Epidermal melanocyte (primary cell): ENCODE data around the gene TCF7L2.

Experiments used
- DNase-seq: peaks from one replicate; pipeline ENCODE4 v3.0.0; 2011; ENCODE audit warnings: low spot score; ENCODE audit not compliant: insufficient read length

Gene TCF7L2

GRCh38 chr10:112964482-112964881, 14.4 kb downstream of the TCF7L2 start:
- no peak for DNase-seq

DNA sequence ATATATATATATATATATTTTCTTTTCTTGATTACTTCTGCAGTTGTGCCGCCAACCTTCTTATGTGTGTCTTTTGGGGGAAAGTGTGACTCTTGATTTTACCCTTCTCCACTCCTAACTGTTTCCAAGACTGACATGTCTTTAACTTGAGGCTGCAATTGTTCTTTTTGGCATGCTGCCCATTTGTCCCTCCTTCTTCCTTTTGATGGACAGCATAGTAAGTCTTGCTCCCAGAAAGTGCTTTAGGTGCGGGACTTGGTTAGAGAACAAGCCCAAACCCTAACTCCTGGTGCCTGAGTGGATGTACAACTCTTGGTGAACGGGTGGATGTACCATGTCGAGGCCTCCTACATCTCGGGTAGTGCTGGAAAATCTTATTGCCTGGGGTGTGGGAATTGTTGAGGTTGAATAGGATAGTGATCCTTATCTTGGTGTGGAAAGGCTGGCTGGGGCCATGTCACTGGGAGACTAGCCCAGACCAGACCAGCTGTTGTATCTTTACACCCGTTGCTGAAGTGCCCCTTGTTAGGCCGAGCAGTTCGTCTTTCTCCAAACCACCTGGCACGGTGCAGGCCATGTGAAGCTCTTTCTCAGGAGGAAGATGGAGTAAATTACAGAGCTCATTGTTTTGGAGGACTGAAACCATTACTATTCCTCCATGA, 16.3 kb downstream of the TCF7L2 start:
- DNase-seq = no peak

DNA sequence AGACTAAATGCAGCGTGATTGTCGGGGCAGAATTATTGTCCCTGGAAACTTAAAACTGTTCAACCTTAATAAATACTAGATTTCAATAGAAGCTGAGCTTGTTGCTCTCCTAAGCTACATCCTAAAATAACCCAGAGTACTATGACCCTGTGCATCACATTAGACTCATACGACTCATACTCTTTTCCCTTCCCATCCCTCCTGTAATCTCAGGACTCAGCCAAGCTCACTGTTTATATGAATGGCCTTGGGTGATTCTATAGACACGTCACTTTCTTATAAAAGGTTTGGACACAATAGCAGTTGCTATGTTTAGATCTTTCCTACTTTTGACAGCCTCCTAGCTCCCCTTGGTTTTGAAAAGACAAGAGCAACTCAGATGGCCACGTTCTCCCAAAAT, 17.2 kb downstream of the TCF7L2 start:
- no peak for DNase-seq

GRCh38 chr10:112969131-112969530, 19.1 kb downstream of the TCF7L2 start:
- DNase-seq = no peak

GRCh38 chr10:112969542-112969941, 19.5 kb downstream of the TCF7L2 start:
- no peak for DNase-seq

DNA sequence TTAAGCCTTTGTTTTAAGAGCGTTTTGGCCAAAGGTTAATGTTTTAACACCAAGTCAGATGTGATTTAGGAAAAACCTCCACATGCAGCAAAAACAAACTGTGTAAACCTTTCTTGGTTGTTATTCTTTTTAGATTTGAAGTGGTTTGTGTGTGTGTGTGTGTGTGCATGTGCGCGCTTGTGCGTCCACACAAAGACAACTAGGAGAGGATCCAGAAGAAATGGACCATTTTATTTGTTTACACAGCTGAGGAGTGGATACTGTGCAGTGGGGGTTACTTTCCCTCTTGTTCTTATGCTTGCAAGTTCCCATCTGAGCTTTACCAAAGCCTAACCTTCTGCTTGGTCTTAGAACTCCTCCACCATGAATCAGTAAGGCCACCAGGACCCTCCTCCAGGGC, 20.0 kb downstream of the TCF7L2 start:
- no peak for DNase-seq

DNA sequence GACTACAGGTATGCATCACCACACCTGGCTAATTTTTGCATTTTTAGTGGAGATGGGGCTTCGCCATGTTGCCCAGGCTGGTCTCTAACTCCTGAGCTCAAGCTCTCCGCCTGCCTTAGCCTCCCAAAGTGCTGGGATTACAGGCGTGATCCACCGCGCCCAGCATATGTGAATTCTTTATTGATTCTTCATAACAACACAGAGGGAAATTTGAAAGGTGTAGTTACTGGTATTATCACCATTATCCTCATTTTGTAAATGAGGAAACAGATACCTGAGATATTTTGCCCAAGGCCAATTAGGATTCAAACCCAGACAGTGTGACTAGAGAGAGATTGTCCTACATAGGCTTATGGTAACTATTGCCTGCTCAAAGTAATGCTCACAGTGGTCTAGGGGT, 22.6 kb downstream of the TCF7L2 start:
- DNase-seq = no peak

GRCh38 chr10:112973046-112973445, 23.0 kb downstream of the TCF7L2 start:
- no peak for DNase-seq

GRCh38 chr10:112973805-112974204, 23.8 kb downstream of the TCF7L2 start:
- DNase-seq = no peak

GRCh38 chr10:112977426-112977898, 27.4 kb downstream of the TCF7L2 start:
- DNase-seq = no peak

DNA sequence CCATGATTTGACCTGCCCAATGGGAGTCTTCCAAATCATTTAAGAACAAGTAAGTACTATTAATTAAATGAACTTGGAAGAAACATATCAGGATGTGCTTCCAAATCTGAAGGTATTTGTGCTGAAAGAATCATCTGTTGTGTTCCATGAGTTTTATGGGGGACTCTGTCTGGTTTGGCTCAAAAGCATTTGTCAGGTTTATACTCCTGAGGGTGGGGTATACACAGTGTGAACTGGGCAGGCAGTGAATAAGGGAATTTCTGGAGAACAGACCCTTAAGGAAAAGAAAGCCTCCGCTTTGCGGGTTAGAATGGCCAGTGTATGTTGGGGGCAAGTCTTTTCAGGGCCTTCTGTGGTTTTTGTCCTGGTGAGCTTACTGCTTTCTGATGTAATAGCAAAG, 29.9 kb downstream of the TCF7L2 start:
- DNase-seq = no peak

- no peak for DNase-seq
Measured at GRCh38 chr10:112980937-112981336, 30.9 kb downstream of the TCF7L2 start.

DNA sequence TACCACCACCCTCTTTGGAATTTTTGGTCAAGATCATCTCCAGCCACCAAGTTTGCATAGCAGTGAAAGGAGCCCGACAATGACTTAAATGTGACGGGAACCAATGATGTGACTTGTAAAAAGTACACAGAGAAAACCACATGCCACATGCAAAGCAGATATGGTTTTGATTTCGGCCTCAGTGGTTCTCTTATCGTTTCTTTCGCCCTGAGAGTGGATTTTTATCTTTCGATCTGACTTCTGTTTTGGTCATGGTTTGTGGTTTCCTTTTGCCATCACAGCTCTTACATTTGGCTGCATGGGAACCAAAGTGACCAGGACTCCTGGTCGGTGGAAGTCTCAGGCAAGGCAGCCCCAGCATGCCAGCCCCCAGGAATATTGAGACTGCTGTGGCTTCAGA, 31.5 kb downstream of the TCF7L2 start:
- DNase-seq = no peak

DNA sequence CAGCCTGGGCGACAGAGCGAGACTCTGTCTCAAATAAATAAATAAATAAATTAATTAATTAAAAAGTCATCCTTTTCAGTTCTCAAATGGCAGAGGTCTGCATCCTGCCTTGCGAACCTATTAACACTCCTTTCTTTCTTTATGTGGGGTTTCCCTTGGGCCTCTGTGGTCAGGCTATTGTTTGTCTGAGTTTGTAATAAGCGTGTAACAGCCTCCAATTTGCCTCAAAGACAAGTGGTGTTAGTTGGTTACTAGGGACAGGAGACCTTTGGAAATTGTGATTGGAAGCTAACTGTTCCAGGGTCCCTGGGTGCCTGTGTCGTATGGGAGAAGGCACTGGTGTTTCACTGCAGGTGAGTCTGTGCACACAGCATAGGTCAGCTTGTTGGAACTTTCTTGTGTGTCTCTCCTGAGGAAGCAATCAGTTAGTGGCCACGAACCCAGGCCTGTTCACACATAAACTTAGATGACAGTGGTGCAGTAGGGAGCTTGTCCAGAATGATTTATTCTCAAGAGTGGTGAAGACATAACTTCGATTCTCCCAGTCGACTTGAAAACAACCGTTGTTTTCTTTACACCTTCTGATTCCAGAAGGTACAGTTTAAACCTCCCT, 33.5 kb downstream of the TCF7L2 start:
- DNase-seq = no peak

GRCh38 chr10:112984756-112985155, 34.7 kb downstream of the TCF7L2 start:
- DNase-seq = no peak

DNA sequence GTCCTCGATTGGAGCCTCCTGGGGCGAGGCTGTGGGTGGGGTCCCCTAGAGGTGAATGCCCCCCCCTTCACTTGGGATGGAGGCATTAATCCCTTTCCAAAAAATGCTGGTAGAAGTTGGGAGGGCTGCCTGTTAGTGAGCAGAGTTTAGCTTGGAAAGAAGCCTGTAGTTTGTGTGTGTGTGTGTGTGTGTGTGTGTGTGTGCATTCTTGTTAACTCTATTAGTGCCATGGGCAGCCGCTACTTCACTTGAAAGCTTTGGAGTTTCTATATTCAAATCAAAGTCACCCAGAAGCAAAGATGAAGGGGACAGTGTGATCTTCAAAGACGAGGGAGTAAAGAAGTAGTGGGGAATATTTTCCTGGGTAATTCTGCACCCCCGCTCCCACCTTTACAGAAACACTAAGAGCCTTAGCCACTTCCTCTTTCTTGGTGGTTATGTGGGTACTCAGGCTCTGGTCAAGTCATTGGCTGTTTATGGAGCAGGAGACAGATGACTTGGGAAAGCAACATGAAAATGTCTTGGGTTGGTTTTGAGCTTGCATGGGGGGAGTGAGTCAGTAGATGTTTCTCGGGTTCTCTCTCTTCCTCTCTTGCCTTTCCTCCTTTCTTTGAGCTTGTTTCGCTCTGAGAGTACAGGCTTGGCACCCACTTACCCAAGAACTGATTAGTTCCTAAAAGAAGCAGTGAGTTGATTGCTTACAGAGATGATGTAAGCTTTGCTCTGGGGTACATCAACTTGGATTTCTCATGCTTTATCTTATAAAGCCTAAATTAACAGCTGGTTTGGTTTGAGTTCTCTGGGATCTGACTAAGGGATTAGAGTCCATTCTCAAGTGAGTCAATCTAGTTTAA, 35.9 kb downstream of the TCF7L2 start:
- no peak for DNase-seq

DNA sequence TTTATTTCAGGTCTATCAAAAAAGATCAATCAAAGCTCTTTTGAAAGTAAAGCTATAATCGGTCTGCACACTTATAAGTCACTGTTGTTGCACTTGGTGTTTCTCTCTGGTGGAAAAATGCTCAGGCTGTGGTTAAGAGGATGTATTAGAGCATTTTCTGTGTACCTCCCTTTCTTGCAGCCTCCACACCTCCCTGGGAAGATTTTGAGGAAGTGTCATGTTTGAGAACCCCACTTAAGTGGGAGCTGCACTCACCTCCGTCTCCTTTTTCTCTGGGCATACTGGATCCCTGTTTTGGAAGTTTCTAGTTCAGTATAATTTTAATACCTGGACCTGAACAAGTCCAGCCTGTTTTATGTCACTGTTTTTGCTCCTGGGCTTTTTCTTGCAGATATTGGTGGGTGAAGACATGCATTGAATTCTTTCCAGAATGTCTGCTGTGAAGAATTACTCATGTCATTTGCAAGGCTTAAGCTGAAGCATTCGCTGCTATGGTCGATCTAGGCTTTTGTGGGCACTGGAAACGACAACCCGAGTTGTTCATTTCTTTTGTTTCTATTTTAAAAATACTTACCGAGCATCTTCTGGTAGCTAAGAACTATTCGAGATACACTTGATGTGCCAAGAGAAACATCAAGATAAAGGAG, 36.6 kb downstream of the TCF7L2 start:
- no peak for DNase-seq

DNA sequence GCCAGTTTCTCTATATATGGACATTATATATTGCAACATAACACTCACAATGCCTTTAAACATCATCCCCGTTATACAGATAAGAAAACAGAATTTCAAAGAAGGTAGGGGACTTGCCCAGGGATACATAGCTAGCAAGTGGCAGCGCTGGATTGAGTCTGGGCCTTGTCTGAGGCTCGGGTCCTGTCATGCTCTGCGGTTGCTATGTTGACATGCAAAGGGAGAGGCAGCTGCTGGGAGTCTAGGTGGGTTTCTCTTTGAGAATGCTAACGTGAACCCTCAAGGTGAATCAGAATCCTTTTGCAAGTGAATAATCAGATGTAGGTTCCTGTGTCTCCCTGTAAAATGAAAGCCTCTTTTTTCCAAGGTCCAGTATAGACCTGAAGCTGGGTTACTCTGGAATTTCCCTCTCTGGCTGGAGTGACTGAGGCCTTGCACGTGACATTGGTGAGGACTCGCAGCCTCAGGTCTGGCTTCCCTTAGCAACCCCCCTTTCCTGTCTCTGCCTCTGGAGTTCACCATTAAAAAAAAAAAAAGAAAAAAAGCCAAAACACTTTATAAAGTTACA, 38.9 kb downstream of the TCF7L2 start:
- no peak for DNase-seq

GRCh38 chr10:112989826-112990225, 39.8 kb downstream of the TCF7L2 start:
- no peak for DNase-seq

DNA sequence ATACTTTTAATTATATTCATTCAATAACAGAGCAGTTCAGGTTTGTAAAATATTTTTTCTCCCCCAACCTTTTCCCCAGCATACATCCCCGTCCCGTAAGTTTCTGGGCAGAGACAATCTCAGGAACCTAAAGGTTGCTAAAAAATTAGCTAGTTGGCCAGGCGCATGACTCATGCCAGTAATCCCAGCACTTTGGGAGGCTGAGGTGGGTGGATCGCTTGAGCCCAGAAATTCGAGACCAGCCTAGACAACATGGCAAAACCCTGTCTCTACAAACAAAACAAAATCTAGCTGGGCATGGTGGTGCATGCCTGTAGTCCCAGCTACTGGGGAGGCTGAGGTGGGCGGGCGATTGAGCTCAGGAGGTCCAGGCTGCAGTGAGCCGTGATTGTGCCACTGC, 40.2 kb downstream of the TCF7L2 start:
- no peak for DNase-seq

GRCh38 chr10:112991888-112992491, 41.9 kb downstream of the TCF7L2 start:
- DNase-seq = peak; percentile 33
